HG03521 (cell line): ENCODE results near the gene BRI3.
"Not testable (repeated sequence)": the region's sequence is repeated elsewhere in the genome, so short reads cannot be mapped to it uniquely, and the experiment has no call there.

ENCODE experiments used
- ATAC-seq: cut with Tn5 transposase; IDR thresholded peaks from one replicate; pipeline ENCODE4 v1.9.1; 2021; ENCODE audit warnings: mild to moderate bottlenecking, moderate library complexity; ENCODE audit not compliant: unreplicated experiment

BRI3 gene

DNA sequence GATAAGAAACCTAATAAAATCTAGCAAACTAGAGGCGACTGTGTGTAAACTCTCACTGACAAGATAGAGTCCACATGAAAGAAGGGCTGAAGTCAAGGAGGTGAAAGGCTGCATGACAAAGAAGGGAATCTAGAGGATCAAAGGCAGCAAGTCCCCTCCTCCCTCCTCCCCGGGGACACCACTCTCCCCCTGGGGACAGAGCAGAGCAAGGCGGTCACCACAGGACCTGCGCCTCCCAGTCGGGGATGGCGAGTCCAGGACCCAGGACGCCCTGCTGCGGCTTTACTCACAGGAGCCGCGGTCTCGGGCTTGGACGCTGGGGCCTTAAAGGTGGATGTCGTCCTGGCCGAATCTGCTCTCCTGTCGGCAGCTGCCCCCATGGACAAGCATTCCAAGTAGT lies 22.4 kb downstream of the BRI3 start:
- ATAC-seq, result no peak

DNA sequence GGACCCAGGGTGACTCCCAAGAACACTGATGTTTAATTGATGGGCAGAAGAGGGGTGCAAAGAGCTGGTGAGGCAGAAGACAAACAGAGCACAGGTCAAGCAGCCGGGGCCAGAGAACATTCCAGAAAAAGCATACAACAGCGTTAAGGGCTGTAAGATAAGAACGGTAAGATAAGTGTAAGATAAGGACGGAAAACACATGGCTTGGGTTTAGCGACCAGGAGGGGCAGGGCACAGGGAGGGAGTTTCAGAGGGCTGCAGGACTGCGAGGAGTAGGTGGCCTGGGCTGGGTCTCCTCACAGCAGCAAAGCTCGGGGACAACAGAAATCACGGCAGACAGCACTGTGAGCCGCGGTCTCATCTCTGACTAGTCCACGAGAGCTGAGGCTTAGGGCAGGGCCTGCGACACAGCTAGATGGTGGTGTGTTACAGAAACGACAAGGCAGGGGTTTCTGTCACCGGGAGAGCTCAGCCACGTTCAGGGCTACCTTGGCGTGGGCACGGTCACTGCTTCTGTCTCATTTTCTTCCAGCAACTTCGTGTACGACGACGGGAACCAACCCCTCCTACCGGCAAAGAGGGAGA lies 24.6 kb downstream of the BRI3 start:
- no peak for ATAC-seq

DNA sequence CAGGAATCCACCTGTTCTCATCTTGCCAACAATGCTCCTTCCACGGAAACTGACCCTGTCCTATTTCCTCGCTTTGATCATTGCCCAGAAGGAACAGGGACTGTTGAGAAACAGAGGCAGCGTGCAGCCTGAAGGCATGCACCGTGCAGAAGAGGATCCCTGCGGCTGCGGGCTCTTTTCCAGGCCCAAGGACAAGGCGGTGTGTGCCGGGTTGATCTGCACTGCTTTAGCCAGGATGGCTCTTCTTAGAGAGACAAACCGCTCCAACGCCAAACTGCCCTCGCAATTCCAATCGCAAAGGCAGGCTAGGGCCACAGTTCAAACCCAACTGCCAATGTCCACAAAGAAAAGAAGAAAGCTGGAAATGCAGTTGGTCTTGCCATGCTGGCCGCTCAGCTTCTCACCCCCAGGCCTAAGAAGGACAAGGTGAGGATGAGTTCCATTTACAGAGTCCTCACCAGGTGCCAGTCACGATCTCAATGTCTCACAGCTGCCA lies 26.5 kb downstream of the BRI3 start:
- no peak for ATAC-seq

DNA sequence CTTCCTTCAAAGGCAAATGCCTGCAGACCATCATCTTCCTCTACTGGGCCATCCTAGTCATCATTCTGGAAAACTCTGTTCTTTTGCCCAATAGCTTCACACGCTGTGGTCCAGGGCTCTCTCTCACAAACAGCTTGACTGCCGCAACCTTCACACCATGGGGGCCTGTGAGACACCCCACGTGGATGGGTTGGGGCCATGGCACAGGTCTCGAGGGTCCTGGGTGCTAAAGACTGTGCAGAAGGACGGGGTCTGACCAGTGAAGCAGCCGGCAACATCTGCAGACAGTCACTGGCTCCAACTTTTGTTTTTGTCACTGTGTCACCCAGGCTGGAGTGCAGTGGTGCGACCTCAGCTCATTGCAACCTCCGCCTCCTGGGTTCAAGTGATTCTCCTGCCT lies 28.1 kb downstream of the BRI3 start:
- no peak for ATAC-seq

DNA sequence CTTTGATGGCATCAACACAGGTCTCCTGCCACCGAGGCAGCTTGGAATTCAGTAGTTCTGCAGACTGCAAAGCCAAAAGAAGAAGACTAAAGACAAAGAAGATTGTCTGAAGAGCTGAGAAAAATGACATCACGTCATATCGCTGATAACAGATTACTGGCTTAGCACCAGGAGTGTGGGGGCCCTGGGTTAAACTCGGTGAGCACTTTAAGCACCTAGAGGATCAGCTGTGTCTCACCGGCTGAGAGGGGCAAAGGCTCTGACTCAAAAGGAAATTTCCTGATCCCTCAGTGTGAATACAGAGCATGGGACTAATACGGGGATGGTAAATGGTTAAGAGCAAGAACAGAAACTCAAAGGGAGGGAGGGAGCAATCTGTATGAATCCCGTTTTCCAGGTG lies 30.7 kb downstream of the BRI3 start:
- ATAC-seq, result no peak

DNA sequence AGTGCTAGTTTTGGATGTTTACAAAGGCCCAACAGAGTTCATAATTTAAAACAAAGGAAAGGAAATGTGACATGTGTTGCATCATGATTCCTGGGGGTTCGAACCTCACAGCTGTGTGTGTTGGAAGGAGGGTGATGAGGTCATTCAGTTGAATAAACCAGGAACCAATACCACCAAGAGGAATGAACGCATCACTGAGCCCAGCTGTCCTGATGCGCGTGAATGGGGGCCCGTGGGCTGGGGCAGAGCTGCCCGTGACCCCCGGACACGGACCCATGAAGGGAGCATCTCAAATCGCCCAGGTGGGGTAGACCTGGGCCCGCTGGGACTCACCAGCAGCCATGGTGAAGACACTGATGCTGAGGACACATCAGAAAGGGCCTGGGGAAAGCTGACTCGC lies 33.0 kb downstream of the BRI3 start:
- ATAC-seq, result peak; percentile 61

DNA sequence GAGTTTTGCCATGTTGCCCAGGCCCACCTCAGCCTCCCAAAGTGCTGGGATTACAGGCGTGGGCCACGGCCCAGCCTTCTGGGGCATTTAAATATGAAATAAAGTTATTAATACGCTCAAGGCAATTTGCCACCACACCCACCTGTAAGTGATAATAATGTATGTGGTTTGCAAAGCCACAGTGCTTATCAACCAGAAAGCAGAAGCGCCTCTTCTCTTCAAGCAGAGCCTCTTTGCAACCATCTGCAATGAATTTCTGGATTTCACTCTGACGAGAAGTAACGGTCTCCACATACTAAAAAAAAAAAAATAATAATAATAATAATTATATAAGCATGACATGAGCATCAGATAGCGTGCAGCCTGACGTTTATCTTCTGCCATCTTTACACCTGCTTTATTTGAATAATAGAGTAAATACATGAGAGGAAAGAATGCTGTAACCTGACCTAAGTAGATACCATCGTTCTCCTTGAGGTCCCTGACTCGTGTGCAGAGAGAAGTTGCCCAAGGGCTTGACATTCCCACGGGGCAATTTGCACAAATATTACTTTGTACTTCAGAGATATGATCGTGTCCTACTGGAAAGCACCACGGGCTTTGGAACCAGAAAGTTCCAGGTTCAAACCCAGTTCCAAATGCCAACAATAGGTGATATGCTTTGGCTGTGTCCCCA lies 34.0 kb downstream of the BRI3 start:
- peak; percentile 64 for ATAC-seq

DNA sequence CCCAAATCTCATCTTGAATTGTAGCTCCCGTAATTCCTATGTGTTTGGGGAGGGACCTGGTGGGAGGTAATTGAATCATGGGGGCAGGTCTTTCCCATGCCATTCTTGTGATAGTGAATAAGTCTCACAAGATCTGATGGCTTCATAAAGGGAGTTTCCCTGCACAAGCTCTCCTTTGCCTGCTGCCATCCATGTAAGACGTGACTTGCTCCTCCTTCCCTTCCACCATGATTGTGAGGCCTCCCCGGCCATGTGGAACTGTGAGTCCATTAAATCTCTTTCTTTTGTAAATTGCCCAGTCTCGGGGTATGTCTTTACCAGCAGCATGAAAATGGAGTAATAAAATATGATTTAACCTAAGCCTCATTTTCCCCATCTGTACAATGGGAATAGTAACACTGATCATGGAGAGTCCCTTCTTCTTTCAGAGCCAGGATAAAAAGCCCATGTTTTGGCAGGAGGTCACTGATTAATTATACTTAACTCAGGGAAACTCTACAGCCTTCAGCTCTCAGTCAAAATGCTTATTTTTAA lies 34.6 kb downstream of the BRI3 start:
- ATAC-seq, result not testable (repeated sequence)

DNA sequence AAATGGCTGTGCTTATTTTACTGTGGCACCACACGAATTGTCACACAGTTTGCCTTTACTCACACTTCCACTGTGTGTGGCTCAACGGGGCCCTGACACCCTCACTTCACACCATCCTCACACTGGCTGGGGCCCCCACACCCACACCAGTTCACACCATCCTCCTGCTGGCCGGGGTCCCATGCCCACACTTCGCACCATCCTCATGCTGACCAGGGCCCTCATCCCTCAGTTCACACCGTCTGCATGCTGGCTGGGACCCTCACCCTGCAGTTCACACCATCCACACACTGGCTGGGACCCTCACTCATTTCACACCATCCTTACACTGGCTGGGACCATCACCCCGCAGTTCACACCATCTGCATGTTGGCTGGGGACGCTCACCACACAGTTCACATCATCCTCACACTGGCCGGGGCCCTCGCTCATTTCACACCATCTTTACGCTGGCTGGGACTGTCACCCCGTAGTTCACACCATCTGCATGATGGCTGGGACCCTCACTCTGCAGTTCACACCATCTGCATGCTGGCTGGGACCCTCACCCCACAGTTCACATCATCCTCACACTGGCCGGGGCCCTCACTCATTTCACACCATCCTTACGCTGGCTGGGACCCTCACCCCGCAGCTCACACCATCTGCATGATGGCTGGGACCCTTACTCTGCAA lies 36.0 kb downstream of the BRI3 start:
- ATAC-seq, result no peak

DNA sequence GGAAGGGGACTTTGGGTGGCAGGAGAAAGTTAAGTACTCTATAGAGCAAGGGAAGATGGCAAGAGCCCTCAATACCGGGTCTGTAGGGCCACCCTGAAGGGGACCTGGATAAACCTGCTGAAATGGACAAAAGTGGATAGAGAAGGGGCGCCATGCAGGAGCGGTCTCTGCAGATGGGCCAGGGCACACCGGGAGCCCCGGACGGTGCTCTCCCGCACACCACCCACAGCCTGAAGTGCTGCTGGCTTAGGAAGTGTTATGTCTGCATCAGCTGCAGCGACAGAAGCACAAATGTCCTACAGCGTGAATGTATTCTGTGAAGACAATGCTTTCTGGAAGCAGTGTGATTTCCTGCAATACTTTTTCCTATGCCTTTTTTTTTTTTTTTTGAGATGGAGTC lies 37.7 kb downstream of the BRI3 start:
- no peak for ATAC-seq

DNA sequence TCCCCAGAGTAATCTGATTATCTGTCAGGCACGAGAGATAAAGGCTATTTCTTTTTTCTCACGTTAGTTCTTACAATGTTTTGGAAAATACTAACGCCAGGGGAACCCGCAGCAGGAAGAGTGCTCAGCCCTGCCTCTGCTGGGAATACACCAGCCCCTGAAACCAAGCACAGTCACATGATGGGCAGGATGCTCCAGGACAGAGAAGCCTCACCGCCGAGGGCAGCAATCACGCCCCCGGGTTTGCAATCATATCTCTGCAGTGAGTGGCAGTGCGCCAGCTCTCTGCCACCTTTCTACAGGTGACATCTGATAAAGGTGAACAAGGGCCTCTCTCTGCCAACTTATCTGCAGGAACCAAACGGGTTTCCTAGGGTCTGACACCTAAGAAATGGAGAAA lies 39.8 kb downstream of the BRI3 start:
- no peak for ATAC-seq

DNA sequence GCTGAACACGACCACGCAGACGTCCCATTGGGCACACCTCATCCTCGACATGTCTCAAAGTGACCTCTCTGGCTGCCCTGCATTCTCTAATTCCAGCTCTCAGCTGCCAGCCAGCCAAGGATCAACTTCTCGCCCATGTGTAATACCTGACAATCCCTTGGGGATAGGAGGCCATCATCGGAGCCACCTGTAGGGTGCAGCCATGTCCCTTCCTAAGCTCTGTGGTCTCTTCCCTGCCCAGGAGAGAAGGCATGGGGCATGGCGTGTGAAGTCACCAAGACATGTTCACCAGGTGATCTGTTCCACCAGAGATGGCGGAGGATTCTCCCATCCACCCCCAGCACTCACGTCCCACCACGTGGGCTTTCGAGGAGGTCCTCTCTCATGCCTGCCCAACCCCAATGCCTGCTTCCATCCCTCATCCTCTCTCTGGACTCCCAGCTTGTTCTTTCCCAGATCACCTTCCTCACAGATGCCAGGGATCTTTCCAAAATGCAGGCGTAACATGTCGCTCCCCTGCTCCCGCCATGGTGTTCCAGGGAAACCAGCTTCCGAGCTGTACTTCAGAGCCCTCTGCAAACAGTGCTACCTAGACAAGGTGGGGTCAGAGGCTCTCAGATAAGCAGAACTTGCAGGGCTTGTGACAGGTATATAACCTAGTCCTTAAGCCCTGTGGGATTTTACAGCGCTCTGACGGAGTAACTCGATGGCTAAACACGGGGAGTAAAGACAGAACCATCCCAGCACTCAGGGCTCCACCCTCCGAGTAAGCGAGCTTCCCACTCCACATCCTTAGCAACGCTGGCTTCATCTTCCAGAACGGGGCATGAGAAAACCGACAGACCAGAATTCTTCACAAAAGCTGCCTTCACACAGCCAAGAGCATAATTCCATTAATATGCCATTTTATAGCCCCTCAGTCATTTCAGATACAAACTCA lies 41.1 kb downstream of the BRI3 start:
- no peak for ATAC-seq

DNA sequence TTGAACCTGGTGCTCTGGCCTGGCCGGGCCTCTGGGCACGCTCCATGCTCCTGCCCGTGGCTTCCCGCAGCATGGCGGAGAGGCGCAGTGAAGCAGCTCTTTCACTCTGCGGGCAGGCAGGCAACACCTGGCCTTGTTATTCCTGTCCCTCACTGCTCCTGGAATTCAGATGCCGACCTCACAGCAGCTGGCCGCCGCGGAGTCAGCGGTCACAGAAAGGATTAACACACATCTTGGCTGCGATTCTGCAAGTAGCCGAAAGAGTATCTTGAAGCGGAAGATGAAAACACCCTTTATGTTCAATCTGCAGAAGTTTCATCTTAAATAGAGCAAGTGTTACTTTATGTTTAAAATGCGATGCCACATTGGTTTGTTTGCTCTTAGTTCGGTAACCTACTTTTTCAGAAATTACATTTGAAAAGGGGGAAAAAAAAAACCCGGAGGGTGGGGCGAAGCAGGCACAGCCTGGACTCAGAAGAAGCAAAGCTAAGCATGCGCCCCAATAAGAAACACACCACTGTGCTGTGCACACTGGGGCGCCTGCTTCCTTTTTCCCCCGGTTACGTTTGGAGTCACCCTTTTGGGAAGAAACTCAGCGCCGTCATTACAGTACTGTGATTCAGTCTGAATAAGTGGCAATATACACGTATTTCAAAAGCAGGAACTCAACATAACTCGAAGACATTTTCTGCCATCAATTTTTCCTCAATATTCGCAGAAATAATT lies 42.3 kb downstream of the BRI3 start:
- ATAC-seq, result no peak

DNA sequence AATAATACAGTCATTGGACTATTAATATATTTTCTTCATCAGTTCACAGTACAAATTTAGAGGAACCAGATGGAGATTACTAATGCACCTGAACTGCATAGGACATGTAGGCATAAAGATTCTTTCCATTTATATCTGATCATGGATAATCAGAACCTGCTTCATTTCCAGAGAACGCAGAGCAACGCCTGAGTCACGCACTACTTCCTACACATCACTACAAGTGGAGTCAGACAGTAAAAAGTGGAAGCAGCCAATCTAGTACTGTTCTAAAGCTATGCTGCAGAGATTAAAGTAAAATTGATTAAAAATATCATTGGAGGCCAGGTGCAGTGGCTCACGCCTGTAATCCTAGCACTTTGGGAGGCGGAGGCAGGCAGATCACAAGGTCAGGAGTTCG lies 43.3 kb downstream of the BRI3 start:
- ATAC-seq, result no peak

DNA sequence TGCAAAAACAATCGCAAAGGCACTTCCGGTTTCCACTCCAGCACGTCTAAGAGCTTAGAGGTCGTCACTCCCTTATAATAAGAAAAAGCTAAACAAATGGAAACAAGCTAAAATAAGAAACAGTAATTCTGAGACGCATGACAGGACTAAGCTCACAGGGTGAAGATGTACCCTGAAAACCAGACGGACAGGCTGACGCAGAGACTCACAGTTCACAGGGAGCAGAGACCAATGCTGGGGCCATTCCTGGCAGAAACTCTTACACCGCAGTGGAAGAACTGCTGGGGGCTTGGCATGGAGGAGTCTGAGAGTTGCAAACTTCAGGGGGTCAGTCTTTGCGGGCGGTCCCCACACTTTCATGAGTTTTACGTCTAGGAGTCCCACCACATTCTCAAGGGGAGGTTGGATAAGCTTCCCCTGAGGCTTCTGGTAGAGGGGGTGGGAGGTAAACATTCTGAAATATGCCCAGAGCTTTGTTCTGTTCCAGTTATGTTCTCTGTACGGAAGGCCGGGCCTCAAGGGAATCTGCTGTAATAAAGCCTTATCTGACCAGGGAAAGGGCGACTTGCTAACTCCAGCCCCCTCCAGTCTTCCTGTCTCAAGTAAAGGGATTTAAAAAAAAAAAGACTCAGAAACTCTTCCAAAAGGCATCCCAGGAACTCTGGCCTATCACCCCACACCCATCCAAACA lies 47.8 kb downstream of the BRI3 start:
- ATAC-seq, result no peak

DNA sequence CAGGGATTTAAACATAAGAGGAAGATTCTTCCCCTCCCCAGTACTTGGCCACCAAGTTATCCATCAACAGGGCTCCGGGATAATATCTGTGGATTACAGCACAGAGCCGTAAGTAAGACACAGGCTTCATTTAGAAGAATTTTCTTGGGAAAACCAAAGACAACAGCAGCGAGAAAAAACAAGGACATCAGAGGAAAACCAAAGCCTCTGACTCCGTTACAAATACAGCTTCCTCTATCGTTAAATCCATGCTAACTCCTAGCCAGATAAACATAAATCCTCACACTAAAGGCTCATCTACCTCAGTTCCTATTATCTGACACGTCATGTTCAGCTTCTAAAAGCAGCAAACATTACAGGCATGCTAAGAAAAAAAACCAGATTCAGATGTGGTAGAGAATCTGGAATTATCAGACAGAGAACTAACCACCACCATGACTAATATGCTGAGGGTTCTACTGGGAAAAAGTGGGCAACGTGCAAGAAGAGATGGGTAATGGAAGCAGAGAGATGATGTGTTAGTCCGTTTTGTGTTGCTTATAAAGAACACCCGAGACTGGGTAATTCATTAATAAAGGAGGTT lies 48.4 kb downstream of the BRI3 start:
- no peak for ATAC-seq

DNA sequence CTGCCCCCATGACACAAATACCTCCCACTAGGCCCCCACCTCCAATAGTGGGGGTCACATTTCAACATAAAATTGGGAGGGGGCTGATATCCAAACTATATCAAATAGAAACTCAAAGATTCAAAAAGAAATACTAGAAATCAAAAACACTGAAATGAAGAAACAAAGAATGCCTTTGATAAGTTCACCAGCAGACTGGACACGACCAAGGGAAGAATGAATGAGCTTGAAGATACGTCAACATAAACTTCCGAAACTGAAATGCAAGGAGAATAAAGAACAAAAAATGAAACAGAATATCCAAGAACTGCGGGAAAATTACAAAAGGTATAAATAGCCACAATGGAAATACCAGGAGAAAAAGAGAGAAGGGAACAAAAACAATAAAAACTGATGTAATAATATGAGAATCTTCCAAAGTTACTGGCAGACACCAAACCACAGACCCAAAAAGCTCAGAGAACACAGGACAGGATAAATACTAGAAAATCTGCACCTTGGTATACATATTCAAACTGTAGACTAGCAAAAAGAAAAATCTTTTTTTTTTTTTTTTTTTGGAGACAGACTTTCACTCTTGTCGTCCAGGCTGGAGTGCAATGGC lies 49.5 kb downstream of the BRI3 start:
- ATAC-seq, result no peak

DNA sequence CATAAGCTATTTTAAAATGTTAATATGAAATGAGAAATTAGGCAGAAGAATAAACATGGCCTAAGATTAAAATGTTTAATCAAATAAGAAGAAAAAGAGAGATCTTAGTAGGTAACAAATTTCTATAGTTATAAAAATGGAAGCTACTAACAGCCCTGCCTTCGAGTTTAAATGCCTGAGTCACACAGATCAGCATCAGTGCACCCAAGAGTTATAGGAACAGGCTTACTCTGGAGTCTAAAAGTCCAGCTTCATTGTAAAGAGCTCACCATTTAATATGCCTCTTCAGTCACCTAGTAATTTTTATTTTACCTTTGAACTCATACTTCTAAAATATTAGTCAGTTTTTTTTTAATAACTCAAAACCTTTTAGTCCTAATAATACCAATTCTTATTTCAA lies 52.6 kb downstream of the BRI3 start:
- no peak for ATAC-seq

DNA sequence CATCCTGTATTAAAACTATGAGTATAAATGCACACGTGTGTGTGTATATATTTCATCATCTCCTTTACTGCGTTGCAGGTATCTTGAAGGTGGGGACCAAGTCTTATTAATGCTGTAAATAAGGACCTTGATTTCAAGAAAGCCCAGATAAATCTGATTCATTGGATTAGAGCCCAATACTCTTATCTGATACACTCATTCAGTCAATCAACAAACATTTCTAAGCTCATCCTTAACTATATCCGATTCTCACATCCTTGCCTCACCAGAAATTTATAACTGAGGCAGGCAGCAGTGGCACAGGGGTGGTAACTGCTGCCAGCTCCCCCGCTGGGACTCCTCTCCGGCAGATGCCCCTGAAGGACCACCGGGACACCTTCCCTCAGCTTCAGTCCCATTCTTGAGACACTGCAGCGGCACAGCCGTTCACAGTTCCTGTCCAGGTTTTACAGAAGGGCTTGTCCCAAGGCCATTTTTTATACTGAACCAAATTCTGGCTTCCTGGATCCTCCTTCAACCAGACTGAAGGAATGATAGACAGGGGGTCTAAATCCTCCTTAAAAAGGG lies 54.0 kb downstream of the BRI3 start:
- ATAC-seq, result no peak
